Ureter (tissue), 1 donor: ENCODE results near the gene UBA1. TPM values are rescaled to one million over a fixed set of nuclear protein-coding genes. Genes with fewer than 3 reads are reported as not detected.

Experiments
- total RNA-seq: library from RNA; stranded (reverse); gene quantifications from one replicate; pipeline ENCODE4 v1.2.4, GENCODE V29; 2023
- donor health status: DM: yes; HTN: yes; CAD: no.

The UBA1 gene
- total RNA-seq, 1 donor from 2014 or later, result 193 TPM

Other genes with a start within 250 kb of the UBA1 start
- 7.0 TPM for gene RGN, start 115.4 kb upstream of the UBA1 start, total RNA-seq
- gene NDUFB11, start 49.1 kb upstream of the UBA1 start, total RNA-seq, result 77.2 TPM
- gene RBM10, start 48.6 kb upstream of the UBA1 start, total RNA-seq, result 38.5 TPM
- gene CDK16, start 24.9 kb downstream of the UBA1 start, total RNA-seq, result 85.4 TPM
- 108 TPM for gene USP11, start 39.2 kb downstream of the UBA1 start, total RNA-seq
- gene ZNF157, start 176.7 kb downstream of the UBA1 start, total RNA-seq, result 0.26 TPM